ENCODE data around the gene IL21R.

The IL21R gene

GRCh38 chr16:27495191-27495590 is 93.2 kb downstream of the IL21R start:
- TF ChIP-seq GATA2 (IDR thresholded peaks at IDR 0.05; ENCODE audit: low read depth, low read length) (no peak), GATA3 (IDR thresholded peaks at IDR 0.05; ENCODE audit: low read depth, low read length) (no peak)

GRCh38 chr16:27498031-27498825 is 96.3 kb downstream of the IL21R start:
- no peak for TF ChIP-seq GATA3 (IDR thresholded peaks at IDR 0.05; ENCODE audit: low read depth, low read length)
- TF ChIP-seq GATA2 (IDR thresholded peaks at IDR 0.05; ENCODE audit: low read depth, low read length): no peak

- TF ChIP-seq GATA3 (IDR thresholded peaks at IDR 0.05; ENCODE audit: low read depth, low read length) (no peak), GATA2 (IDR thresholded peaks at IDR 0.05; ENCODE audit: low read depth, low read length) (no peak)
Observed at GRCh38 chr16:27498916-27499658, 97.1 kb downstream of the IL21R start.

GRCh38 chr16:27499659-27500055 is 97.7 kb downstream of the IL21R start:
- TF ChIP-seq GATA3 (IDR thresholded peaks at IDR 0.05; ENCODE audit: low read depth, low read length): no peak
- TF ChIP-seq GATA2 (IDR thresholded peaks at IDR 0.05; ENCODE audit: low read depth, low read length): no peak

GRCh38 chr16:27500801-27501200 is 98.8 kb downstream of the IL21R start:
- no peak for TF ChIP-seq GATA2 (IDR thresholded peaks at IDR 0.05; ENCODE audit: low read depth, low read length)
- no peak for TF ChIP-seq GATA3 (IDR thresholded peaks at IDR 0.05; ENCODE audit: low read depth, low read length)
